Measurements from ENCODE around the gene MXRA8.

MXRA8 gene

GRCh38 chr1:1348420-1349255 is 9.7 kb downstream of the MXRA8 start:
- DNase-seq: no peak

DNA sequence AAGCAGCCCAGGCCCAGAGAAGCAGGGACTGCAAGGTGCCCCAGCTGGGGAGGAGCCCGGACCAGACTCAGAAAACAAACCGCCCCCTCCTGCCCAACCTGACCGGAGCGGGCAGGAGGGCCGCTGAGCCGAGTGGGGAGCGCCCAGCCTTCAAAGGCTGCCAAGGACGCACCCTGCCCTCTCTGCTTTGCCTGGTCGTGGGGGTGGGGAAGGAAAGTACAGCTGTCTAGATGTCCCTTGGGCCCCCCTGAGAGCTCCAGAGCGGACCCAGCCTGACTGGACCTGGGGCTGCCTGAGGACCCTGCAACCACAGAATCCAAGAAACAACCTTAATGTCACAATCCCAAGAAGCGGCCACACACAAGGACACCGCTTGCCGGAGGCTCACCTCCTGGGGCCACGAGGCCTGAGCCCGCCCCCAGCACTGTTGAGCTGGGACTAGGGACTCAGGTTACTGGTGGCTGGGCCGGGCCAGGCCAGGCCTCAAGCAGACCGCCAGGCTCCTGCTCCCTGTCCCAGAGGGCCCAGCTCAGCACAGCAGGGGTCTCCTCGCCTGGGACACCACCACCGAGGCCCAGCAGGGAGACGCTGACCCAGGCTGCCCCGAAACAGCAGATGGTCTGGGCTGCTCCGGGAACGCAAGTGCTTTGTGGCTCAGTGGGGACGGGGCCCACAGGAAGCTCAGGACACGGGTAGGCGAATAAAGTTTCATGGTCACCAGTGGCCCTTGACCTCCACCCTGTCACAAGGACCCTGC is 10.5 kb downstream of the MXRA8 start:
- DNase-seq: no peak

- DNase-seq: no peak
These were observed 11.2 kb downstream of the MXRA8 start for GRCh38 chr1:1347026-1347595.

DNA sequence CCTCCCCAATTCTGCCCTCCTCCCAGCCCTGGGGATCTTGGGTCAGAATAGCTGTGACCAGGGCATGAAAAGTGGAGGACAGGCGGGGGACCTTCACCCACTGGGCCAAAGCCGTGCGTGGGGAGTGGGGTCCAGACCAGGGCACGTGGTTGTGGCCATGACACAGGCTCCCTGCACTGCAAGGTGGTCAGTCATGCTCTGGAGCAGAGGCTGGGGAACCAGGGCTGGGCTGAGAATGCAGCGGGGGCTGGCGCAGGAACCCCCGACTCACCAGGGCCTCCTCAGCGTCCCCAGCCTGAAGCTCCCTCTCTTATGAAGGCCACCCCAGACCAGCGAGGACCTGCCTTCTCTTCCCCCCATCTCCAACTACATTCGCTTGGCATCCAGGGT is 11.9 kb downstream of the MXRA8 start:
- no peak for DNase-seq

GRCh38 chr1:1345860-1346500 is 12.4 kb downstream of the MXRA8 start:
- no peak for DNase-seq

GRCh38 chr1:1345384-1345783 is 13.0 kb downstream of the MXRA8 start:
- DNase-seq: no peak

DNA sequence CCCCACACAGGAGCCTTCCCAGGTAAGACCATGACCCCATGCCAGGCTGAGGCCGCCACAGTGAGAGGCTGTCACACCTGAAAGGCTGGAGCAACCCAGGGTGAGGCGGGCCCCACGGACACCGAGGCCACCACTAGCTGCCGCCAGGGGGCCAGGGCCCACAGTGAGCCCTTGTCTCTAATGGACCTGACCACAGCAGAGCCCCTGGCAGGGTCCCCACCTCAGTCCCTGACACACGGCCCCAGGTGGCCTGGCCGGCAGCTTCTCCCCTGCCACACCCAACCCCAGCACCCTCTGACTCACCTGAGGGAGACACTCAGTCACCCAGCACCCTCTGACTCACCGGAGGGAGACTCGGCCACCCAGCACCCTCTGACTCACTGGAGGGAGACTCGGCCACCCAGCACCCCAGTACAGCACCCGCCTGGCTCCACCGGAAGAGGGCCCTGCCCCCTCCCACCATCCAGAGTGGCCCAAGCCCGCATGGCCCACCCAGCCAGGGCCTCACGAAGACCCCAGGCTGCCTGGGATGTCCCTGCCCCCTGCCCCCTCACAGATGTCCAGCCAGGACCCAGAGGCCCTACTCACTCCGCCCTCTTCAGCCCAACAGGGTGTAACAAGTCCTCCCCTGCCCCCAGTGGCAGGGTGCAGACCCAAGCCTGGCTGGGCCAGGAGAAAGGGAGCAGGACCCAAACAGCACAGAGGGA is 13.5 kb downstream of the MXRA8 start:
- DNase-seq: peak; percentile 45

DNA sequence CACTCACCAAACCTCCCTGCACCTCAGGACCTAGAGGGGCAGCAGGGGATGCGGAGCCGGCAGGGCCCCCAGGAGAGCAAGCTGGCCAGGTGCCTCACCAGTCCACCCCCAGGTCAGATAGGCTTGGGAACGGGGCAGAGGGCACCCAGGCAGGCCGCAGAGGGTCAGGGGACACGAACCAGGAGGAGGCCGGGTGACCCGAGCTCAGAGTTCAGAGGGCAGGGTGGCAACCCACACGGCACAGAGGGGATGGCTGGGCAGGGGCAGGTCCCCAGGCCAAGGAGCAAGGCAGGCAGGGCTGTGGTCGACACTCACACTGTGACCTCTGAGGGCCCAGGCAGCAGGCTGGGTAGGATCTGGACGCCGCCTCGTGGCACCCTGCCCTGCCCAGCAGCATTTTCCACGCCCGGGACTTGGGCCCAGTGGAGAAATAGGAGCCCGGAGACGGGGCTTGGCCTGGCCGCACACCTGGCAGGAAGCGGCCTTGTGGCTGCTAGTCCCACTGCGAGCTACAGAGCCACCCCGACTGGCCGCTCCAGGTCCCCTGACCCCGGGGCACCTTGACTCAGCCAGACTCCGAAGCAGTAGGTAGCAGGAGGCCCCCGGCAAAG is 14.4 kb downstream of the MXRA8 start:
- DNase-seq: no peak

DNA sequence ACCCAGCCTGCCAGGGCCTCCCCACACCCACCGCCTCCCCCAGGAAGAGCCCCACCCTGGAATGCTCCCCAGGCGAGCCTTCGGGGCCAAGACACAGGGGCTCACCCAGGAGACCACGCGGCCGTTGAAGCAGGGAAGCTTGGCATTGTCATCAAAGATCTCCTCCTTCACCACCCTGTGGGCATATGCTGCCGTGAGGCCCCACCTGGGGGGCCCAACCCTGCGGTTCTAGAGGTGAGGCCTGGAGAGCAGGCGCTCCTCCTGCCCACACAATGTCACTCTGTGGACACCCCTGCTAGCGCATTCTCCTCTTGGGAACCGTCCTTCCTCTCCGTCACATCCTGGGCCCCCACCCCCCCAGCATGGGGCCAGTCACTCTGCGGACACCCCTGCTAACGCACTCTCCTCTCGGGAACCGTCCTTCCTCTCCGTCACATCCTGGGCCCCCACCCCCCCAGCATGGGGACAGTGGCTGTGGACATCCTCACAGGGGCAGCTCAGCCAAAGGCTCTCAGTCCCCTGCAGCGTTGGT is 15.7 kb downstream of the MXRA8 start:
- DNase-seq: no peak

- DNase-seq: no peak
These were observed 16.2 kb downstream of the MXRA8 start for GRCh38 chr1:1342061-1342562.

DNA sequence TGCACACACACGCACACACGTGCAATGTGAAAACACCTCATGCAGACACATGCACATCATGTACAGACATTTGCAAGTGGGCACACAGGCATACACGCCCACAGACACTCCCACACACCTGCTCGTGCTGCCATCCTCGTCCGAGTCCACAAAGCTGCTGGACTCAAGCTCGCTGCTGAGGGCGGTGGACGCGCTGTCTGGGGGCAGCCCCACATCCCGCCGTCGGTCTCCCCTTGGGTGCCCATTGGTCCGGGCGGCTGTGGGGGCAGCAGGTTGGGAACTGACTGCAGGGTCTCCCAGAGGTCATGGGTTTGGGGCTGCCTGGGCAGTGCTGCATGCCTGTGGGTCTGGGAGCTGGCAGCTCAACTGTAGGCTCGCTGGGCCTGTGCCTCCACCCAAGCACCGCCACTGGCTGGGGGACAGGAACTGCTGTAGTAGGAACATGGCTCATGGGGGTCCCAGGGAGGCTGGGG is 16.8 kb downstream of the MXRA8 start:
- no peak for DNase-seq

- no peak for DNase-seq
These were observed 17.4 kb downstream of the MXRA8 start for GRCh38 chr1:1340791-1341548.

GRCh38 chr1:1340185-1340584 is 18.2 kb downstream of the MXRA8 start:
- no peak for DNase-seq

- no peak for DNase-seq
These were observed 20.1 kb downstream of the MXRA8 start for GRCh38 chr1:1338278-1338677.

GRCh38 chr1:1337793-1338147 is 20.6 kb downstream of the MXRA8 start:
- DNase-seq: peak; percentile 54

- no peak for DNase-seq
These were observed 21.2 kb downstream of the MXRA8 start for GRCh38 chr1:1336931-1337792.

DNA sequence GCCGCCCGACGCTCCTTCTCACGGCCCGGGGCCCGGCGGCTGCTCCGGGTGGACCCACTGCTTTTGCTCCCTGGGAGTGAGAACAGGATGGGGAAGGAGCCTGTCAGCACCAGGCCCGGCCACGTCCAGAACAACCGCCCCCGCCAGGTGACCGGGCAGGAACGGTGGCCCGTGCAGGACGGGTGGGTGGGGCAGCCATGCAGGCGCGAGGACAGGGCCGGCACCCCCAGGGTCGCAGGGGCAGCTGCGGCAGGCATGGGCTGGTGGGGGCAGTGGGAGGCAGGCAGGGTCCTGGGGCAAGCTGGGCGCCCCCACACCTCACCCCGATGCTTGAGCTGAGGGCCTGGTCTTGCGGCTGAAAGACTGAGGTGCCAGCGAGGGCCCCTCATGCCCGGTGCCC is 21.9 kb downstream of the MXRA8 start:
- no peak for DNase-seq

DNA sequence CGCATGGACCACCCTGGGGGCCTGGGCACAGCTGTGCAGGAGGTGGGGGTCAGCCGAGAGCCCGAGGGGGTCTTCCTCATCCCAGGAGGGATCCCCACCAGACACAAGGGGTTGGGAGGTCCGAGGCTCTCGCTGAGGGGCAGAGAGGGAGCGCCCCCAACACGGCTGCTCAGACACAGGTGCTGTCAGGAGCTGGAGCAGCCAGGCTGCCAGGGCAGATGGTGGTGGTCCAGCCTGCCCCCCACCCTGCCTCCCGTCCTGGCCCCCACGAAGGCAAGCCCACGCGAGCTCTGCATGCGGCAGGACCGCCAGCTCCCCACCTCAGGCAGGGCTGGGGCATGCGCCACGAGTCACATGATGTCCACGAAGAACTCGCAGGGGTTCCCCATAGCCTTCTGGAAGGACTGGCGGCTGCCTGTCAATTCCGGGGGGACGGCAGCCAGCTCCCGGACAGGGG is 22.5 kb downstream of the MXRA8 start:
- no peak for DNase-seq

DNA sequence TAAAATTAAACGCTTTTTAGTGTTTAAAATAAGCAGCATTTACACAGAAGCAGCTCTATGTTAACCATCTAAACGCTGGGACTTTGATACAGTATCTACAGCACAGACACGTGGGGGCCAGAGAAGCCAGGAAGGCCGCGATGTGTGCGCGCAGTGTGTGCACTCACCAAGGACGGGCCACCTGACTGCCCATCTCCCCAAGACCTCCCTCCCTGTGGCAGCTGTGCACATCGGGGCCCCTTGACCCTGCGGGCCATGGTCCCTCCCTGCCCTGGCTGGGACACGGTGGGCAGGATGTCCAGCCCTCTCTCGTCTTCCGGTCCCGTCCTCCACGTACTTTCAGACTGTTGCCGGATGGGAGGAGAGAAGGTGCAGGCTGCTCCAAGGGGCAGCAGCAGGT is 23.1 kb downstream of the MXRA8 start:
- DNase-seq: no peak

- DNase-seq: no peak
These were observed 23.5 kb downstream of the MXRA8 start for GRCh38 chr1:1334835-1335234.
